ENCODE results near the gene HDGFL3. TPM values are rescaled to one million over a fixed set of nuclear protein-coding genes. Genes with fewer than 3 reads are reported as not detected.

Gene HDGFL3
- total RNA-seq, 4 donors from 2014 or later, result 5.7 to 19.0 (median 12.4) TPM

- intact Hi-C loops (cut with DNase I; ENCODE audit: low total_unique reads), result no loop called here
- 0 to 3% methylated on average over 25 to 29 of the region's 97 CpGs for WGBS, 2 donors
- TF ChIP-seq POLR2A (IDR thresholded peaks at IDR 0.05) (no peak), CTCF (IDR thresholded peaks at IDR 0.05) (no peak)
- no peak for DNase-seq (ENCODE audit: low spot score in 2 of 2)
- peak within 1 kb of the TSS; percentile 20 for H3K4me3 ChIP-seq (ENCODE audit: low read depth, poor library complexity, severe bottlenecking)
These were observed 100.4 kb downstream of the HDGFL3 start, which contains the start of gene TM6SF1 for GRCh38 chr15:83106994-83107840. Gene TM6SF1 (plus strand): TSS chr15:83107645. CDS start chr15:83107681, 36 bp downstream.

DNA sequence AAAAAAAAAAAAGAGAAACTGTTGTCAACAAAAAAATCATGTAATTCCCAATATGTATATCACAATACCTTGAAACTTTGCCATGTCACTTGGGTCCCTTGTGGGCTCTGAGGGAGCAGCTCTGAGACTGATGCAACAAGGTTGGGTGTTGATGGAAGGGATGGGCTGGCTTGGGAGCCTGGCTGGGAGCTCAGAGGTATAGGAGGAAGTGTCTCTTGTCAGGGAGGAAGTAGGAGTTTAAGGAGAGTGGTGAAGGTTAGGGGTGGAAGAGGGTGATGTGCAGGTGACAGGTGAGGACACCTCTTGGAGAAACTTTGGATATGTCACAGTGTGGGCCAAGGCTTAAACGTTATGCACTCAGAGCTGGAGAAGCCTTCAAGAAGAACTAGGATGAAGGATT lies 102.2 kb downstream of the HDGFL3 start:
- intact Hi-C loops (cut with DNase I; ENCODE audit: low total_unique reads), result no loop called here
- DNase-seq (ENCODE audit: low spot score in 2 of 2), result no peak
- TF ChIP-seq POLR2A (IDR thresholded peaks at IDR 0.05) (no peak), CTCF (IDR thresholded peaks at IDR 0.05) (no peak)
- 67 to 75% methylated on average over 1 of the region's 1 CpG for WGBS, 2 donors
- no peak overlapping the region for H3K4me3 ChIP-seq (ENCODE audit: low read depth, poor library complexity, severe bottlenecking)

DNA sequence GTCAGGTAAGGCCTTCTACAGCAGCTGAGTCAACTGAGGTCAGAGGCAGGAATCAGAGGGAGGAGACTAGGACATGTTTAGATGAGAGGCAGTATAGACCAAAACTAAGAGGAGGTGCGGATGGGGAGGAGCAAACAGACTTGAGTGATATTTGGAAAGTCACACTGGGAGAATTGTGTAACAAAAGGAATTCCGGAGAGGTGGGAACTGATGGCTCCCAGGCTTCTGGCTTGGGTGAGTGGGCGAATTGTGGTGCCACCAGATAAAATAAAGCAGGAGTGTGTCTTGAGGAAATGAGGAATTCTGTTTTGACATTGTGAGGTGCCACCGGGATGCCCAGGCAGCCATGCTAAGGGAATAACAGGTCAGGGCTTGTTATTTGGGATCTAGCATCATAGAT lies 103.5 kb downstream of the HDGFL3 start:
- DNase-seq (ENCODE audit: low spot score in 2 of 2), result no peak
- H3K4me3 ChIP-seq (ENCODE audit: low read depth, poor library complexity, severe bottlenecking), result no peak overlapping the region
- WGBS, 2 donors, result 80 to 85% methylated on average over 4 of the region's 4 CpGs
- intact Hi-C loops (cut with DNase I; ENCODE audit: low total_unique reads), result no loop called here
- TF ChIP-seq POLR2A (IDR thresholded peaks at IDR 0.05) (no peak), CTCF (IDR thresholded peaks at IDR 0.05) (no peak)

GRCh38 chr15:83102346-83102745 lies 105.3 kb downstream of the HDGFL3 start:
- 42 to 43% methylated on average over 2 of the region's 2 CpGs for WGBS, 2 donors
- intact Hi-C loops (cut with DNase I; ENCODE audit: low total_unique reads), result no loop called here
- H3K4me3 ChIP-seq (ENCODE audit: low read depth, poor library complexity, severe bottlenecking), result no peak overlapping the region

GRCh38 chr15:83100097-83100646 lies 107.5 kb downstream of the HDGFL3 start:
- intact Hi-C loops (cut with DNase I; ENCODE audit: low total_unique reads), result no loop called here
- 37 to 52% methylated on average over 2 of the region's 2 CpGs for WGBS, 2 donors
- DNase-seq (ENCODE audit: low spot score in 2 of 2), result no peak
- no peak for TF ChIP-seq POLR2A (IDR thresholded peaks at IDR 0.05)
- H3K4me3 ChIP-seq (ENCODE audit: low read depth, poor library complexity, severe bottlenecking), result no peak overlapping the region

More at GRCh38 chr15:83102346-83102745, 105.3 kb downstream of the HDGFL3 start:
- no peak for DNase-seq (ENCODE audit: low spot score in 2 of 2)
- TF ChIP-seq POLR2A (IDR thresholded peaks at IDR 0.05) (no peak), CTCF (IDR thresholded peaks at IDR 0.05) (no peak)

- TF ChIP-seq CTCF (IDR thresholded peaks at IDR 0.05) (no peak), POLR2A (IDR thresholded peaks at IDR 0.05) (no peak)
- no peak for DNase-seq (ENCODE audit: low spot score in 2 of 2)
- 66 to 78% methylated on average over 2 of the region's 2 CpGs for WGBS, 2 donors
- no peak overlapping the region for H3K4me3 ChIP-seq (ENCODE audit: low read depth, poor library complexity, severe bottlenecking)
- intact Hi-C loops (cut with DNase I; ENCODE audit: low total_unique reads), result no loop called here
These were observed 108.3 kb downstream of the HDGFL3 start for GRCh38 chr15:83099290-83099689.
